Brain microvascular endothelial cell (primary cell): Measurements from ENCODE around the gene OTOG.

Source experiments
- DNase-seq: peaks from one replicate; pipeline ENCODE4 v3.0.0-alpha.2; 2020
- H3K27ac ChIP-seq: fragments of 250-450 bp; sonication (Bioruptor Pico); 2 replicates; pipeline ENCODE4 v1.5.1; 2020; ENCODE audit warnings: mild to moderate bottlenecking, moderate library complexity
- H3K27me3 ChIP-seq: fragments of 250-450 bp; sonication (Bioruptor Pico); replicated peaks from 2 replicates; pipeline ENCODE4 v1.5.1; 2020; ENCODE audit warnings: mild to moderate bottlenecking
- H3K36me3 ChIP-seq: fragments of 250-450 bp; sonication (Bioruptor Pico); replicated peaks from 2 replicates; pipeline ENCODE4 v1.5.1; 2020; ENCODE audit warnings: mild to moderate bottlenecking
- H3K4me3 ChIP-seq: 2 replicates; pipeline ENCODE4 v1.5.1; 2011; ENCODE audit warnings: low read depth, mild to moderate bottlenecking, control low read depth, low read length, moderate library complexity
- in situ Hi-C: cut with HindIII; loops from 2 replicates; pipeline ENCODE4 v1.10.0; 2017; ENCODE audit warnings: low sequenced_read_pairs, low pct_ligation_motif_present
- TF ChIP-seq, protein P1 (sequence below): IDR thresholded peaks from 2 replicates; pipeline ENCODE4 v1.5.1; 2011; ENCODE audit warnings: low read depth, mild to moderate bottlenecking, moderate library complexity, low read length, control low read depth, inconsistent platforms; ENCODE audit errors: missing control alignments

OTOG gene

DNA sequence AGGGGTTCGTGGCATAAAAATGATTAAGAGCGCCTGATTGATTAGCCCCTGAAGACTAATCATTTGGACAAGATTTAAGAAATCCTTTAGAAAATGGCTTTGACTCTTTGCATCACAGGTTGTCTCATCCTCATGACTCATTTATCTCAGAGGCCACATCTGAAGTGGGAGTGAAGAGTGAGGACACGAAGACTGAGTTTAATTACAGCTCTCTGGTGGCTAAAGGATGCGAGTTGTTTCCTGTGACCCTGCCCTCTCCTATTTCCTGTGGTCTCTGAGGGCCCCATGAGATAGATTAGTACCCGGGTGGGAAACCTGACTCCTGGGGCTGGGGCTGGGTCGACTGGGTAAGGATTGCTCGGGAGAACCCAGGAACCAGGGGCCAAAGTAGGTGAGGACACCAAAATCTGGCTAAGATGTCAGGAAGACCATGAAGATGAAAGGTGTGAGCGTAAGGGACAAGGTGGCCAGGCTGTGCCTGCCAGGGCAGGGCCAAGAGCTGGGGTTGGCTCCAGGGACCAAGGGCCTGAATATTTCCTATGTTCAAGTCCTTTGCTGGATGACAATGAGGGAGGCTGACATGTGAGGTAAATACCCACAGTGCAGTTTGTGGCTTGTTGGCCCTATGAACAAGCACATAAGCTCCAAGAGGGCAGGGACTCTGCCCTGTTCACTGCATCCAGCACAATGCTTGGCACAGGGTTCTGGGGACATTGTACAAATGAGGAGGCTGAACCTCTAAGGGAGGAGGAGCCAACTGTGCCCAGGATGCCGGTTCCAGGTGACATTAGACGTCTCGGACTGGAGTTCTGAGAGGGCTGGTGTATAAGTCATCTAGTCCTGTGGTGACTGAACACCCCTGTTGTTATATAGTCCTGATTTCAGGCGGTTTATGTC lies 3.6 kb downstream of the OTOG start:
- Histone ChIP-seq H3K4me3 (no peak overlapping the region), H3K27me3 (peaks cover 5% of the 10 kb centered on the region), H3K27ac (no peak overlapping the region), H3K36me3 (no peaks in the 10 kb centered on the region)
- in situ Hi-C loops = no loop called here
- TF ChIP-seq, protein P1, sequence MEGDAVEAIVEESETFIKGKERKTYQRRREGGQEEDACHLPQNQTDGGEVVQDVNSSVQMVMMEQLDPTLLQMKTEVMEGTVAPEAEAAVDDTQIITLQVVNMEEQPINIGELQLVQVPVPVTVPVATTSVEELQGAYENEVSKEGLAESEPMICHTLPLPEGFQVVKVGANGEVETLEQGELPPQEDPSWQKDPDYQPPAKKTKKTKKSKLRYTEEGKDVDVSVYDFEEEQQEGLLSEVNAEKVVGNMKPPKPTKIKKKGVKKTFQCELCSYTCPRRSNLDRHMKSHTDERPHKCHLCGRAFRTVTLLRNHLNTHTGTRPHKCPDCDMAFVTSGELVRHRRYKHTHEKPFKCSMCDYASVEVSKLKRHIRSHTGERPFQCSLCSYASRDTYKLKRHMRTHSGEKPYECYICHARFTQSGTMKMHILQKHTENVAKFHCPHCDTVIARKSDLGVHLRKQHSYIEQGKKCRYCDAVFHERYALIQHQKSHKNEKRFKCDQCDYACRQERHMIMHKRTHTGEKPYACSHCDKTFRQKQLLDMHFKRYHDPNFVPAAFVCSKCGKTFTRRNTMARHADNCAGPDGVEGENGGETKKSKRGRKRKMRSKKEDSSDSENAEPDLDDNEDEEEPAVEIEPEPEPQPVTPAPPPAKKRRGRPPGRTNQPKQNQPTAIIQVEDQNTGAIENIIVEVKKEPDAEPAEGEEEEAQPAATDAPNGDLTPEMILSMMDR = no peak
- no peak for DNase-seq

DNA sequence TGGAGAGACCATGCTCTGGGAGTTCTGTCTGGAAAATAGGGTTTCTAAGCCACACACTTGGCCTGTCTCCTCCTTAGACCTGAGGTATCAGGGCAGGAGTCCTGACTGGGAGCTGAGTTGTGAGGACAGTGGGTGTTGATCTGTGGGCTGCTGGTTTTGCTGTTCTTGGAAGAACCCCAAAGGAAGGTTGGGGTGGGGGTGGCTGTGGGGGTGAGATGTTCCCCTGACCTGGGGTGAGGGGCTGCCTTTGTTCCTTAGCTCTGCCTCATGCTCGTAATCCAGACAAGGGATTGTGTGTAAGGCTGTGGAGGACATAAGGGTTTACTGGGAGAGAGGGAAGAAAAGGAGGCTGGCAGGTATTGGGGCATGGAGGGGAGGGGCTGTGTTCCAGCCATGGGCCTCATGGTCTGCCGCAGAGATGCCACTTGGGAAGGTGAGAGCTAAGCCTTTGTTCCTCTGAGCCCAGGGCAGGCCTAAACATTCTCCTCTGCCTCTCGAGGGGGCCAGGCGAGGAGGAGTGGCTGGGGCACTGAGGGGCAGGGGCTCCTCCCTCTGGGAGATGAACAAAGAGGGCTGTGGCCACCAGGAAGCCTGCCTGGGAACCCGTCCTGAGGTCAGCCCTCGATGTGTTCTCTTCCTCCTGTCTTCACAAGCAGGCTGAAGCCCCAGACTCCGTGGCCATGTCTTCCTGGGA lies 4.4 kb downstream of the OTOG start:
- peaks cover 5% of the 10 kb centered on the region for H3K27me3 ChIP-seq

DNA sequence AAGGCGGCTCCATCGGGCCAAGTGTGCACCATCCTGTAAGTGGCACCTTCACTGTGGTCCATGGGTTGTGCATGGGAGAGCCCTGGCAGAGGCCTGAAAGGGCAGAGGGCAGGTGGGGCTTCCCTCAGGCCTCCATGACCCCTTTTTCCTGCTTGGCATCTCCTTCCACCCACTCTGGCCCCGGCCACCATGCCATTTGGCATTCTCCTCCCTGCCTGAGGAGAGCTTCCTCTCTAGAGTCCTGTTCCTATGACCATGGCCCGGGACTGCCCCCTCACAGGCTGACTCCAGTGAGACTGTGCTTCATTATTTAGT lies 4.9 kb downstream of the OTOG start:
- Histone ChIP-seq H3K4me3 (no peak overlapping the region), H3K27ac (no peak overlapping the region), H3K36me3 (no peaks in the 10 kb centered on the region), H3K27me3 (peaks cover 5% of the 10 kb centered on the region)
- in situ Hi-C loops = no loop called here
- TF ChIP-seq, protein P1 = no peak
- no peak for DNase-seq

More for the DNA sequence above, 4.4 kb downstream of the OTOG start:
- TF ChIP-seq, protein P1 = no peak
- in situ Hi-C loops = no loop called here
- no peak overlapping the region for H3K4me3 ChIP-seq
- H3K27ac ChIP-seq = no peak overlapping the region
- no peak for DNase-seq
- no peaks in the 10 kb centered on the region for H3K36me3 ChIP-seq

DNA sequence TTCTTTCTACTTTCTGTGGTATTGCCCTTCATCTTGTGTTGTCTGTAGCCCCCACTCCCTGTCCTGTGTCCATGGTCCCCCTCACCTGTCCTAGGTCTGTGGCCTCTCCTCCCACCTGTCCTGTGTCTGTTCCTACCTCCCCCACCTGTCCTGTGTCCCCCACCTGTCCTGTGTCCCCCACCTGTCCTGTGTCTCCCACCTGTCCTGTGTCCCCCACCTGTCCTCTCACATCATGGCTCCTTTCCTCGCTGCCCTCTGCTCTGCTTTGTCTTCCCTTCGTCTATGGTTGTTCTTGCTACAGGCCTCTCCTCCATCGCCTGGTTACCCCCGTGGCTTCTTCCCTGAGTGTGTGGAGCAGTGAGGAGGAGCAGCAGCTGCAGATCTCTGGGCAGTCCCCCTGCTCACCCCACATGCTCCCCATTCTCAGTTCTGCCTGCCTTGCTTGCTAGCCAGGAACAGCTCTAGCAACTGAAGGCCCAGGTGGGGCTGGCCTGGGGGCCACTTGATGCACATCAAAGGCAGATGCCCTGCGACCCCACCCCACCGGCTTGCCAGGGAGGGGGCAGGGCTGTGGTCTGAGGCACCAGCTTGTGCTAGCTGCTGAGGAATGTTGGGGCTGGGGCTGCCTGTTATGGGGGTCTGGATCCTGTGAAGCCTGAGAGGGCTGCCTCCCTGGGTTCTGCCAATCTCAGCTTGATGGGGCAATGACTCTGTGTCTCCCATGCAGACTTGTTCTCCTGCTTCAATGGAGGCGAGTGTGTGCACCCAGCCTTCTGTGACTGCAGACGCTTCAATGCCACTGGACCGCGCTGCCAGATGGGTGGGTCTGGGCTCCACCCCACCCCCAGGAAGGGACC lies 5.6 kb downstream of the OTOG start:
- H3K27ac ChIP-seq = no peak overlapping the region
- no peaks in the 10 kb centered on the region for H3K36me3 ChIP-seq
- no peaks in the 10 kb centered on the region for H3K27me3 ChIP-seq
- no peak for DNase-seq
- in situ Hi-C loops = no loop called here
- H3K4me3 ChIP-seq = no peak overlapping the region
- TF ChIP-seq, protein P1 = no peak

DNA sequence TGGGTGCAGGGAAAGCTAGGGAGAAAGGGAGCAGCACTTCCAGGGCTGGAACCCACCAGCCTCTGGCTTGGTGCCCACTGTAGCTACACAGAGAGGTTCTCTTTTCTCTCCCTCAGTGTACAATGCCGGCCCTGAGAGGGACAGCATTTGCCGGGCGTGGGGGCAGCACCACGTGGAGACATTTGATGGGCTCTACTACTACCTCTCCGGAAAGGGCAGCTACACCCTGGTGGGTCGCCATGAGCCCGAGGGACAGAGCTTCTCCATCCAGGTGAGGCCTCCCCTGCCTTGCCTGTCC lies 6.1 kb downstream of the OTOG start:
- in situ Hi-C loops = no loop called here
- Histone ChIP-seq H3K36me3 (no peaks in the 10 kb centered on the region), H3K27me3 (no peaks in the 10 kb centered on the region), H3K4me3 (no peak overlapping the region), H3K27ac (no peak overlapping the region)
- DNase-seq = no peak
- TF ChIP-seq, protein P1 = no peak
